ENCODE results near the gene MYL5. TPM values are rescaled to one million over a fixed set of nuclear protein-coding genes. Genes with fewer than 3 reads are reported as not detected.

The MYL5 gene
- total RNA-seq, 1 experiment from 2014 or later, result 50.5 TPM

DNA sequence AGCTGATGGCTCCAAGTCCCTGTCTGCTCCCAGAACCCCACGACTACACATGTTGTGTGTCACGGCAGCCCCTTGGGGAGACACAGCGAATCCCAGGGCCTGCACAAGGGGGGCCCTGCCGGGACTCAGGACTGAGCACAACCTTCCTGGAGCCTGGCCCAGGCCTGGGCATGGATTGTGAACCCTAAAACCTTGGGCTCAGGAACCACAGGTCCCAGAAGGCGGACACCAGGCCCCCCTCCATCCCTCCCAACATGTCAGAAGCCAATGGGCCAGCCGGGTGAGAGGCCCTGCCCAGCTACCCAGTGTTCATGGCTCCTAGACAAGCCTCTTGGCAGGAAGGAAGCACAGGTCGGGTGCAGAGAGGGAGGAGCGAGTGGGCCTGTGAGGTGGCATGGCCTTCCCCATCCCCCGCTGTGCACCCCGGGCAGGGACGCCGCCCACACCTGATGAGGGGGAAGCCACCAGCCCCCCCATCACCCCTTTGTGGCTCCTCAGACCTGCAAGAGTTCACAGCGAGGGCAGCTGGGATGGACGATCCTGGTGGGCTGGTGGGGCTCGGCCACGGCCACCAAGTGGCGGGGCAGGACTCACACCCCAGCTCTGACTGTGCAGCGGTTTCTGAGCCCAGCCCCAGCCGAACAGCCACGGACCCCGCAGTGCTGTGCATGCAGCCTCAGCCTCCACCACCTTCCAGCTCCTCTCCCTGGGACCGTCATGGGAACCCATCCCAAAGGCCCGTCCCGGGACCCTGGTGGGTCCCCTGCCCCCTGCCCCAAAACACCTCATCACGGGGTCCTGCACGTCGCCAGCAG lies 45.3 kb upstream of the MYL5 start:
- H3K4me2 ChIP-seq (ENCODE audit: low read depth, low read length, poor library complexity, severe bottlenecking), result no peak overlapping the region
- H3K27me3 ChIP-seq (ENCODE audit: low read length), result no peaks in the 10 kb centered on the region
- no peak overlapping the region for H3K27ac ChIP-seq (ENCODE audit: low read length)
- no peaks in the 10 kb centered on the region for H4K20me1 ChIP-seq (ENCODE audit: insufficient read depth, low read depth, low read length)
- no peak overlapping the region for H2AFZ ChIP-seq (ENCODE audit: low read length)
- DNase-seq, result no peak
- no peaks in the 10 kb centered on the region for H3K36me3 ChIP-seq (ENCODE audit: insufficient read depth, low read length)
- no peak overlapping the region for H3K4me3 ChIP-seq (ENCODE audit: low read length)
- H3K9ac ChIP-seq (ENCODE audit: low read length), result no peak overlapping the region
- no peaks in the 10 kb centered on the region for H3K9me2 ChIP-seq (replicated peaks; ENCODE audit: insufficient read depth, low read length)
- H3K79me2 ChIP-seq (ENCODE audit: low read length), result no peaks in the 10 kb centered on the region
- no peaks in the 10 kb centered on the region for H3K4me1 ChIP-seq (ENCODE audit: low read length)
- H3K9me3 ChIP-seq (ENCODE audit: low read length), result no peaks in the 10 kb centered on the region; the same call in 1 of the 2 replicates

GRCh38 chr4:629636-629914 lies 44.8 kb upstream of the MYL5 start:
- Histone ChIP-seq H3K9me3 (ENCODE audit: low read length) (no peaks in the 10 kb centered on the region; the same call in 1 of the 2 replicates), H3K79me2 (ENCODE audit: low read length) (no peaks in the 10 kb centered on the region), H3K9me2 (replicated peaks; ENCODE audit: insufficient read depth, low read length) (no peaks in the 10 kb centered on the region), H3K27ac (ENCODE audit: low read length) (no peak overlapping the region), H3K4me1 (ENCODE audit: low read length) (no peaks in the 10 kb centered on the region), H4K20me1 (ENCODE audit: insufficient read depth, low read depth, low read length) (no peaks in the 10 kb centered on the region), H2AFZ (ENCODE audit: low read length) (no peak overlapping the region), H3K4me3 (ENCODE audit: low read length) (no peak overlapping the region), H3K36me3 (ENCODE audit: insufficient read depth, low read length) (no peaks in the 10 kb centered on the region), H3K27me3 (ENCODE audit: low read length) (no peaks in the 10 kb centered on the region), H3K4me2 (ENCODE audit: low read depth, low read length, poor library complexity, severe bottlenecking) (no peak overlapping the region), H3K9ac (ENCODE audit: low read length) (no peak overlapping the region)
- no peak for DNase-seq

DNA sequence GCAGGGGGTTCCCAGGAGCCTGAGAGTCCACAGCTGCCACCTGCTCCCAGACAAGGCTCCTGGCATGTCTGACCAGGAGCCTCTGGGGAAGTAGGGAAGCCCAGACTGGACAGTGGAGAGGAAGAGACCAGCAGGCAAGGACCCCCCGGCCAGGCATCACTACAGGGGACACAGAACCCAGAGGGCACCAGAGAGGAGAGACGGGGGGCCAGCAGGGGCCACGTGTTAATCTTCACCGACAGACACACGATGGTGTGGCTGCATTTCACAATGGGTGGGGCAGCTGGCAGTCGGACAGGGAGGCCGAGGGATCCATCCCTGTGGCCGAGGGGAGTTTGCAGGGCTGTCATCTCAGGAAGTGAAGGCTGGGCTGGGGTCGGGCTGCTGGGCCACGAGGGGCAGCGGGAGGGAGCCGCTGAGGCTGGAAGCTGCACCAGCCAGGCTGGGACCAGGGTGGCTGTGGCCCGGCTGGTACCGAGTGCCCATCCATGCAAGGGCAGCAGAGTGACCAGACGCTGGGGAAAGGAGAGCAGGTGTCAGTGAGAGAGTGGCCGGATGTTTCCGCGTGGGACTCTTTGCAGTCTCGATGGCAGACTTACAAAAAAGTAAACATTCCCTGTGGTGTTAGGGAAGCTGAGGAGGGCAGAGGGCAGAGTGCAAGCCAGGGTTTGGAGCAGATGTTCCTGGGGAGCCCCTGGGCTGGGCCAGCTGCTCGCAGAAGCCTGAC lies 44.3 kb upstream of the MYL5 start:
- no peak overlapping the region for H3K9ac ChIP-seq (ENCODE audit: low read length)
- DNase-seq, result no peak

GRCh38 chr4:630656-631055 lies 43.7 kb upstream of the MYL5 start:
- H3K9ac ChIP-seq (ENCODE audit: low read length), result no peak overlapping the region
- no peaks in the 10 kb centered on the region for H4K20me1 ChIP-seq (ENCODE audit: insufficient read depth, low read depth, low read length)
- H3K9me2 ChIP-seq (replicated peaks; ENCODE audit: insufficient read depth, low read length), result no peaks in the 10 kb centered on the region
- no peaks in the 10 kb centered on the region for H3K79me2 ChIP-seq (ENCODE audit: low read length)
- H3K4me1 ChIP-seq (ENCODE audit: low read length), result no peaks in the 10 kb centered on the region
- H3K27me3 ChIP-seq (ENCODE audit: low read length), result no peaks in the 10 kb centered on the region
- no peaks in the 10 kb centered on the region; the same call in 1 of the 2 replicates for H3K9me3 ChIP-seq (ENCODE audit: low read length)
- no peak overlapping the region for H3K27ac ChIP-seq (ENCODE audit: low read length)
- H3K4me2 ChIP-seq (ENCODE audit: low read depth, low read length, poor library complexity, severe bottlenecking), result no peak overlapping the region
- H2AFZ ChIP-seq (ENCODE audit: low read length), result no peak overlapping the region
- no peaks in the 10 kb centered on the region for H3K36me3 ChIP-seq (ENCODE audit: insufficient read depth, low read length)
- no peak overlapping the region for H3K4me3 ChIP-seq (ENCODE audit: low read length)
- no peak for DNase-seq

More for the DNA sequence above, 44.3 kb upstream of the MYL5 start:
- no peak overlapping the region for H3K27ac ChIP-seq (ENCODE audit: low read length)
- no peak overlapping the region for H3K4me2 ChIP-seq (ENCODE audit: low read depth, low read length, poor library complexity, severe bottlenecking)
- H3K27me3 ChIP-seq (ENCODE audit: low read length), result no peaks in the 10 kb centered on the region
- no peaks in the 10 kb centered on the region for H3K4me1 ChIP-seq (ENCODE audit: low read length)
- H3K4me3 ChIP-seq (ENCODE audit: low read length), result no peak overlapping the region
- no peaks in the 10 kb centered on the region; the same call in 1 of the 2 replicates for H3K9me3 ChIP-seq (ENCODE audit: low read length)
- H2AFZ ChIP-seq (ENCODE audit: low read length), result no peak overlapping the region
- no peaks in the 10 kb centered on the region for H3K36me3 ChIP-seq (ENCODE audit: insufficient read depth, low read length)
- no peaks in the 10 kb centered on the region for H3K79me2 ChIP-seq (ENCODE audit: low read length)
- no peaks in the 10 kb centered on the region for H4K20me1 ChIP-seq (ENCODE audit: insufficient read depth, low read depth, low read length)
- H3K9me2 ChIP-seq (replicated peaks; ENCODE audit: insufficient read depth, low read length), result no peaks in the 10 kb centered on the region

GRCh38 chr4:632196-632790 lies 42.0 kb upstream of the MYL5 start:
- DNase-seq, result no peak
- H3K4me3 ChIP-seq (ENCODE audit: low read length), result no peak overlapping the region
- no peak overlapping the region for H3K9ac ChIP-seq (ENCODE audit: low read length)
- no peaks in the 10 kb centered on the region for H3K79me2 ChIP-seq (ENCODE audit: low read length)
- no peaks in the 10 kb centered on the region for H3K36me3 ChIP-seq (ENCODE audit: insufficient read depth, low read length)
- no peaks in the 10 kb centered on the region for H4K20me1 ChIP-seq (ENCODE audit: insufficient read depth, low read depth, low read length)
- H3K4me2 ChIP-seq (ENCODE audit: low read depth, low read length, poor library complexity, severe bottlenecking), result no peak overlapping the region
- no peak overlapping the region for H2AFZ ChIP-seq (ENCODE audit: low read length)
- no peaks in the 10 kb centered on the region for H3K9me2 ChIP-seq (replicated peaks; ENCODE audit: insufficient read depth, low read length)
- no peaks in the 10 kb centered on the region for H3K4me1 ChIP-seq (ENCODE audit: low read length)
- H3K9me3 ChIP-seq (ENCODE audit: low read length), result no peaks in the 10 kb centered on the region; the same call in 1 of the 2 replicates
- H3K27me3 ChIP-seq (ENCODE audit: low read length), result no peaks in the 10 kb centered on the region
- no peak overlapping the region for H3K27ac ChIP-seq (ENCODE audit: low read length)

DNA sequence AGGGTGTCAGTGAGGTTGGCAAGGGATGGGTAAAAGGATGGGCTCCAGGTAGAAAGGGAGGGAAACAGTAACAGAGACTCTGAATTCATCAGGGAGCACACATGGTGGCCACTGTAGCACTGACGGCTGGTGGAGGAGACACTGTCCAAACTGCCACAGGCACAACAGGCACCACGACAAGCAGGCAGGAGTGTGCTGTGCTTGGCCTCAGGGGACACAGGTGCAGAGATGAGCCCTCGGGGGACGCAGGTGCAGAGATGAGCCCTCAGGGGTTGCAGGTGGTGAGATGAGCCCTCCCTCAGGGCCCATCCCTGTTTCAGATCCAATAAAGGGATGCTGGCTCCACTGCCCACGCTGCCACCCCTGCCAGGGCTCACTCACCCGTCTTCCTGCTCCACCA lies 41.4 kb upstream of the MYL5 start:
- Histone ChIP-seq H3K9me2 (replicated peaks; ENCODE audit: insufficient read depth, low read length) (no peaks in the 10 kb centered on the region), H3K4me3 (ENCODE audit: low read length) (no peak overlapping the region)

DNA sequence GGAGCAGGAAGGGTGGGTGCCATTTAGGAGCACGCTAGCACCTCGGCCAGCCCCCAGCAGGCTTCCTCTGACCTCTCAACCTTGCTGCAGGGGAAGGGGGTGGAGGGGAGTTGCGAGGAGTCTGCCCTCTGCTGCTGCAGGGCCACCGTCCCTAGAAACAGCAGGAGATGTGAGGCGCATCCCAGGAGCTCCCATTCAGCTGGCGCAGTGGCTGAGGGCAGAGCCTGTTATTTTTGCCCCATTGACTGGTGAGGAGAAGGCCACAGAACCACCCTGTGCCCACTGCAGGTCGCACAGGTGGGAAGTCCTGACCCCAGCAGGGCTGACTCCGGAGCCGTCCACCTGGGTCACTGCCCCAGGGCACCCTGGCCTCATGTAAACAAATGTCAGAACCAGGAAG lies 40.9 kb upstream of the MYL5 start:
- Histone ChIP-seq H3K4me3 (ENCODE audit: low read length) (no peak overlapping the region), H3K9me3 (ENCODE audit: low read length) (no peaks in the 10 kb centered on the region; the same call in 1 of the 2 replicates), H3K9ac (ENCODE audit: low read length) (no peak overlapping the region), H3K79me2 (ENCODE audit: low read length) (no peaks in the 10 kb centered on the region), H3K9me2 (replicated peaks; ENCODE audit: insufficient read depth, low read length) (no peaks in the 10 kb centered on the region), H3K27ac (ENCODE audit: low read length) (no peak overlapping the region), H3K4me1 (ENCODE audit: low read length) (no peaks in the 10 kb centered on the region), H3K27me3 (ENCODE audit: low read length) (no peaks in the 10 kb centered on the region), H4K20me1 (ENCODE audit: insufficient read depth, low read depth, low read length) (no peaks in the 10 kb centered on the region), H2AFZ (ENCODE audit: low read length) (no peak overlapping the region), H3K4me2 (ENCODE audit: low read depth, low read length, poor library complexity, severe bottlenecking) (no peak overlapping the region), H3K36me3 (ENCODE audit: insufficient read depth, low read length) (no peaks in the 10 kb centered on the region)
- no peak for DNase-seq

More for the DNA sequence above, 41.4 kb upstream of the MYL5 start:
- DNase-seq, result no peak
- no peaks in the 10 kb centered on the region for H3K36me3 ChIP-seq (ENCODE audit: insufficient read depth, low read length)
- H3K79me2 ChIP-seq (ENCODE audit: low read length), result no peaks in the 10 kb centered on the region
- no peaks in the 10 kb centered on the region for H3K27me3 ChIP-seq (ENCODE audit: low read length)
- H2AFZ ChIP-seq (ENCODE audit: low read length), result no peak overlapping the region
- no peaks in the 10 kb centered on the region for H4K20me1 ChIP-seq (ENCODE audit: insufficient read depth, low read depth, low read length)
- H3K9me3 ChIP-seq (ENCODE audit: low read length), result no peaks in the 10 kb centered on the region; the same call in 1 of the 2 replicates
- no peaks in the 10 kb centered on the region for H3K4me1 ChIP-seq (ENCODE audit: low read length)
- no peak overlapping the region for H3K4me2 ChIP-seq (ENCODE audit: low read depth, low read length, poor library complexity, severe bottlenecking)
- H3K27ac ChIP-seq (ENCODE audit: low read length), result no peak overlapping the region
- no peak overlapping the region for H3K9ac ChIP-seq (ENCODE audit: low read length)

- H3K36me3 ChIP-seq (ENCODE audit: insufficient read depth, low read length), result no peaks in the 10 kb centered on the region
- DNase-seq, result no peak
- no peak overlapping the region for H3K9ac ChIP-seq (ENCODE audit: low read length)
- no peak overlapping the region for H3K27ac ChIP-seq (ENCODE audit: low read length)
- no peaks in the 10 kb centered on the region for H3K79me2 ChIP-seq (ENCODE audit: low read length)
- H3K4me1 ChIP-seq (ENCODE audit: low read length), result no peaks in the 10 kb centered on the region
- H3K9me2 ChIP-seq (replicated peaks; ENCODE audit: insufficient read depth, low read length), result no peaks in the 10 kb centered on the region
- H3K4me2 ChIP-seq (ENCODE audit: low read depth, low read length, poor library complexity, severe bottlenecking), result no peak overlapping the region
- no peaks in the 10 kb centered on the region for H3K27me3 ChIP-seq (ENCODE audit: low read length)
- no peaks in the 10 kb centered on the region for H4K20me1 ChIP-seq (ENCODE audit: insufficient read depth, low read depth, low read length)
- no peaks in the 10 kb centered on the region; the same call in 1 of the 2 replicates for H3K9me3 ChIP-seq (ENCODE audit: low read length)
- H2AFZ ChIP-seq (ENCODE audit: low read length), result no peak overlapping the region
- no peak overlapping the region for H3K4me3 ChIP-seq (ENCODE audit: low read length)
Observed at GRCh38 chr4:633976-634598, 40.3 kb upstream of the MYL5 start.
